DOHH2 (cell line): Measurements from ENCODE around the gene CIBAR2.

Experiments
- CTCF ChIP-seq: fragments of 200-600 bp; sonication (generic); IDR thresholded peaks from one replicate; pipeline ENCODE4 v1.5.1; 2014; ENCODE audit warnings: antibody characterized with exemption, mild to moderate bottlenecking, low read depth, low read length; ENCODE audit not compliant: poor library complexity, severe bottlenecking
- EZH2phosphoT487 ChIP-seq: fragments of 200-600 bp; sonication (generic); IDR thresholded peaks from 2 replicates; pipeline ENCODE4 v1.6.1; 2017; ENCODE audit warnings: borderline replicate concordance, mild to moderate bottlenecking, antibody characterized with exemption, low read length, moderate library complexity, mixed read lengths

GRCh38 chr16:85075236-85075924 is 36.9 kb downstream of the CIBAR2 start:
- no peak for TF ChIP-seq CTCF
- no peak for TF ChIP-seq EZH2phosphoT487
